Measurements from ENCODE around the gene SERAC1.
"Not testable (repeated sequence)": the region's sequence is repeated elsewhere in the genome, so short reads cannot be mapped to it uniquely, and the experiment has no call there.

SERAC1 gene

DNA sequence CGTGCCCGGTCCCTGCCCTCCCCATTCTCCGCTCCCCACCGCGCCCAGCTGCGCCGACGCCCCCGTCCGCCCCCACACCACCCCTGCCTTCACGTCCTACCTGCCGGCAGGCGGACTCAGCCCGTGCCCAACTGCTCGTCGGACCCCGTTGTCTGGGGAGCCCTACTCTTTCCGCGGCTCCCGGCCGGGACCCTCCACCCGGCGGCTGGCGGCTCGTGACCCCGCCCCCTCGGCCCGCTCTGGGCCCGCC, at the start of gene SERAC1:
Gene SERAC1 (minus strand): TSS at position 223 of the 250 bp plus-strand sequence. CDS start 9,899 bp downstream, outside the sequence.
- in situ Hi-C loops (cut with MboI; ENCODE audit: low sequenced_read_pairs): no loop called here

DNA sequence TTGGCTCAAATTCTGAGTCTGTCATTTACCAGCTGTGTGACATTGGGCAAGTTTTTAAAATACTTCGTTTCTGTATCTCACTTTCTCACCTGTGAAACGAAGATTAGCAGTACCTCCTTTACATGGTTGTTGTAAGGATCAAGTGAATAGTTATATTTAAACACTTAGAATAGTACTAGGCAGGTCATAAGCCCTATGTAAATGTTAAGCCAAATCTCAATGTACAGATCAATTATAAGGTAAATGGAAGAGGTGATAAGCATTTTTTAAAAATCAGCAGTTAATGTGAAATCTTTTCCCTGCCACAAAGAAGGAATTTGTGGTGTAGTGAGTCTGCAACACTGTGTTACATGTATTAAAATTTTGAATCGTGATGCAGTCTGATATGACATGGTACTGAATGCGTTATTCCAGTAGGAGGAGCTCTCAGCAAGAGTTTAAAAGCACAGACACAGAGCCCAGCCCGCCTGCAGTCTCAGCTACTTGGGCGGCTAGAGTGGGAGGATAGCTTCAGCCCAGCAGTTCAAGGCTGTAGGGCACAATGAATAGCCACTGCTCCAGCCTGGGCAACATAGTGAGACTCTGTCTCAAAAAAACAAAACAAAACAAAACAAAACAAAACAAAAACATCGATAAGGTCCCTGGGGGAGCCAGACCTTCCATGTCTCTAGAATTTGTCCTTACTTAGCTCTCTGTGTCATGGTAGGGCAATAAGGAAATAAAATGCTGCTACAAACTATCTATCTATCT, 46.0 kb upstream of the SERAC1 start:
- in situ Hi-C loops (cut with MboI; ENCODE audit: low sequenced_read_pairs): loop anchor here (25.0 kb wide), 1 partner anchor 473 kb away; no protein-coding TSS in a partner anchor

DNA sequence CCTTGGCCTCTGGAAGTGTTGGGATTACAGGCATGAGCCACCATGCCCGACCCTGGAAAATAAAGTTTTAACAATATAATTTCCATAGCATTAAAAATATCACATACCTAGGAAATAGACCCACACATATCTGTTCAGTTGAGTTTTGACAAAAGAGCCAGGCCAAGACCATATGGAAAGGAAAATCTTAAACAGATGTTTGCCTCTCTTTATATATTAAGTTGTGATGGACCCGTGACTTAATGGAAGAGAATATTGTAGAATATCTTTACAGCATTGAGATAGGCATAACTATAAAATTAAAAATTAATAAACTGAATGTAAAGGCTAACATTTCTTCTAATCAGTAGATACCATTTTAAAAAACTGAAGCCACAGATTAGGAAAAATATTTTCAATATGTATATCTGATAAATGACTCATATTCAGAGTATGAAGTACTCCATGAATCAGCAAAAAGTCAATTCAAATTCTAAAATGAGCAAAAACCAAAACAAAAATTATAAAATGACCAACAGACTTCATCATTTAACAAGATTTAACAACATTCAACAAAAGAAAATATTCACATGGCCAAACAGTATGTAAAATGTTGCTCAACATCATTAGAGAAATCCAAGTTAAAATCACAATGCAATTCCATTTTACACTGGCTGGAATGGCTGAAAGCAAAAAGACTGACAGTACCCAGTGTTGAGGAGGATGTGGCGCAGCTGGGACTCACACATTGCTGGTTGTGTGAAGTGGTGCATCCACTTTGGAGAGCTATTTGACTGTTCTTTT, 43.4 kb upstream of the SERAC1 start:
- in situ Hi-C loops (cut with MboI; ENCODE audit: low sequenced_read_pairs): loop anchor here (25.0 kb wide), 1 partner anchor 476 kb away; no protein-coding TSS in a partner anchor

DNA sequence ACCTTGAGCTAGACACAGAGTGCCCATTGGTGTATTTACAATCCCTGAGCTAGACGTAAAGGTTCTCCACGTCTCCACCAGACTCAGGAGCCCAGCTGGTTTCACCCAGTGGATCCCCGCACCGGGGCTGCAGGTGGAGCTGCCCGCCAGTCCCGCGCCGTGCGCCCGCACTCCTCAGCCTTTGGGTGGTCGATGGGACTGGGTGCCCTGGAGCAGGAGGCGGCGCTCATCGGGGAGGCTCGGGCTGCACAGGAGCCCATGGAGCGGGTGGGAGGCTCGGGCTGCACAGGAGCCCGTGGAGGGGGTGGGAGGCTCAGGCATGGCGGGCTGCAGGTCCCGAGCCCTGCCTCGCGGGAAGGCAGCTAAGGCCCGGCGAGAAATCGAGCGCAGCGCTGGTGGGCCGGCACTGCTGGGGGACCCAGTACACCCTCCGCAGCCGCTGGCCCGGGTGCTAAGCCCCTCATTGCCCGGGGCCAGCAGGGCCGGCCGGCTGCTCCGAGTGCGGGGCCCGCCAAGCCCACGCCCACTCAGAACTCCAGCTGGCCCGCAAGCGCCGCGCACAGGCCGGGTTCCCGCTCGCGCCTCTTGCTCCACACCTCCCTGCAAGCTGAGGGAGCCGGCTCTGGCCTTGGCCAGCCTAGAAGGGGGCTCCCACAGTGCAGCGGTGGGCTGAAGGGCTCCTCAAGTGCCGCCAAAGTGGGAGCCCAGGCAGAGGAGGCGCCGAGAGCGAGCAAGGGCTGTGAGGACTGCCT, 41.7 kb upstream of the SERAC1 start:
- in situ Hi-C loops (cut with MboI; ENCODE audit: low sequenced_read_pairs): loop anchor here (25.0 kb wide), 1 partner anchor 478 kb away; no protein-coding TSS in a partner anchor

DNA sequence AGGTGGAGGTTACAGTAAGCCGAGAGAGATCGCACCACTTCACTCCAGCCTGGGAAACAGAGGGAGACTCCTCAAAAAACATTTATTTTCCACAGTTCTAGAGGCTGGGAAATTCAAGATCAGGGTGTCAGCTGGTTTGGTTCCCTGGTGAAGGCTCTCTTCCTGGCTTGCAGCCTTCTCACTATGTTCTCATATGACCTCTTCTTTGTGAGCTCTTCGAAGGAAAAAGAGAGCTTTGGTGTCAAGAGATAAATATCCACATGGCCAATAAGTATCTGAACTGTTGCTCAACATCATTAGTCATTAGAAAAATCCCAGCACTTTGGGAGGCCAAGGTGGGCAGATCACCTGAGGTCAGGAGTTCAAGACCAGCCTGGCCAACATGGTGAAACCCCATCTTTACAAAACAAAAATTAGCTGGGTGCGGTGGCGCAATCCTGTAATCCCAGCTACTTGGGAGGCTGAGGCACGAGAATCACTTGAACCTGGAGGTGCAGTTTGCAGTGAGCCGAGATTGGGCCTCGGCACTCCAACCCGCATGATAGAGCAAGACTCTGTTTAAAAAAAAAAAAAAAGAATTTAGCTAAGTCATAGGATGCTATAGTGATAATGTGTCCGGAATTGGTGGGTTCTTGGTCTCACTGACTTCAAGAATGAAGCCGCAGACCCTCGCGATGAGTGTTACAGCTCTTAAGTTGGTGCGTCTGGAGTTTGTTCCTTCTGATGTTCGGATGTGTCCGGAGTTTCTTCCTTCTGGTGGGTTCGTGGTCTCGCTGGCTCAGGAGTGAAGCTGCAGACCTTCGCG, 40.4 kb upstream of the SERAC1 start:
- in situ Hi-C loops (cut with MboI; ENCODE audit: low sequenced_read_pairs): loop anchor here (25.0 kb wide), 1 partner anchor 479 kb away; no protein-coding TSS in a partner anchor

DNA sequence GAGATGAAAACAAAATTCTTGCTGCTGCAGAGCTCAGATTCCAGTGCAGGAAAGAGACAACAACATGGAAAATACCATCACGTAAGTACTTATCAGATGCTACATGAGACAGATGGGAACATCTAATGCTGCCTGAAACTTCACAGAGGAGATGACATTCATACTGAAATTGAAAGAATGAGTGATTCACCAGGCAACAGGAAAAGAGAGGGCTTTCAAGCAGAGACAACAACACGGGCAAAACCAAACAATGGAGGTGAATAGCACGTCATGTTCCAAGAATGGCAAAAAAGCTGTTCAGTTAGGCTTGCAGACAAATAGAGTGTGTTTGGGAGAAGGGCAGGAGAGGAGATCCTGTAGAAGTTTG, 39.3 kb upstream of the SERAC1 start:
- in situ Hi-C loops (cut with MboI; ENCODE audit: low sequenced_read_pairs): loop anchor here (25.0 kb wide), 1 partner anchor 480 kb away; no protein-coding TSS in a partner anchor

DNA sequence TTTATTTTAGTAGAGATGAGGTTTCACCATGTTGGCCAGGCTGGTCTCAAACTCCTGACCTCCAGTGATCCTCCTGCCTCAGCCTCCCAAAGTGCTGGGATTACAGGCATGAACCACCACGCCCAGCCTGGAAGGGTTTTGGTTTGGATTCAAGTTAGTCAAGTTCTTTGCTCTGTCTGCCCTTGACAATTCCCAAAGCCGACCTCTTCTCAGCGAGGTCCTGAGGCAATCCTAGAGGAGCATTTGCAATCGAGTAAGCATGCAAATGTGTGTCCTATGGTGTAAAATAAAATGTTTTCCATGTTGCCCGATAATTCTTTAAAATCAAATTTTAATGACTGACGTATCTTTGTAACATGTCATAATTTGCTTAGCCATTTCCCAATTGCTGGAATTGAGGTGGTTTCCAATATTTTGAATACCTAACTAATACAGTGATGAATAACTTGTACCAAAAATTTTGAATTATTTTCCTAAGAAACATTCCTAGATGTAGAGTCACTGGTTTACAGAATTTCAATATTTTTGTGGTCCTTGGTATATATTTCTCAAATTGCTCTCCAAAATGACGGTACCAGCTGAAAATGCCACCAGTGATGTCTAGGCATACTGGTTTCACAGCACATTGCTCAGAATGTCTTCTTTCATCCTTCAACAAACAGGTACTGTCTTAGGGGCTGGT, 38.8 kb upstream of the SERAC1 start:
- in situ Hi-C loops (cut with MboI; ENCODE audit: low sequenced_read_pairs): loop anchor here (25.0 kb wide), 1 partner anchor 480 kb away; no protein-coding TSS in a partner anchor

DNA sequence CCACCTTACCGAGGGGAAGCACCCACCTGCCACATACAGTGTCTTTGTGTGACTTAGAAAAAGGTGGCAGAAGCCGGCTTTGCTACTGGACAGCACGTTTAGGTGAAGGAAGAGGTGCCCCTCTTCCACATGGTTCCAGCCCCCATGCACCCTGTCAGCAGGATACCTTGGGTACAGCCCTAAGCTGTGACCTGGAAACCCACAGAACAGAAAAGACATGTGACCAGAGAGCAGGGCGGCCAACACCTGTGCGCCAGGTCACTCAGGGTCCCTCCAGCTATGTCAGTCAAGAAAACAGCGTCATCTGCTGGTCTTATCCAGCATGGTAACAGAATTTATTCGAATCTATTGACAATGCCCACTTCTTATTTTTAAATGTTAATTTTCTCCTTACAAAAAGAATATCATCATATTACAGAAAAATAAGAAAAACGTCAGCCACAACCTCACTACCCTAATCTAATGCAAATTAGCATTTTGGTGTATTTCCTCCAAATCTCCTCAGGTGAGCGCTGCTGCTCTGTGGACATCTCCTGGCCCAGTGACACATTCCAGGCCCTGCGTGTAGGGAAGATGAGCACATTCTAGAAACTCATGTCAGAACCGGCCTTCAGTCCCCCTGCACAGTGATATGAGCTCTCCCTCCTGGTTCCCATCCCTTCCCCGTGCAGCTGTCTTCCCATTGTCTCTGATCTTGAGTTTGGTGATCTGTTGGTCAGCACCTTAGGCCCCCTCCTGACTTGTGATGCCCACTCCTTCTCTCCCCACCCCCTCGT, 37.3 kb upstream of the SERAC1 start:
- in situ Hi-C loops (cut with MboI; ENCODE audit: low sequenced_read_pairs): loop anchor here (25.0 kb wide), 1 partner anchor 482 kb away; no protein-coding TSS in a partner anchor

DNA sequence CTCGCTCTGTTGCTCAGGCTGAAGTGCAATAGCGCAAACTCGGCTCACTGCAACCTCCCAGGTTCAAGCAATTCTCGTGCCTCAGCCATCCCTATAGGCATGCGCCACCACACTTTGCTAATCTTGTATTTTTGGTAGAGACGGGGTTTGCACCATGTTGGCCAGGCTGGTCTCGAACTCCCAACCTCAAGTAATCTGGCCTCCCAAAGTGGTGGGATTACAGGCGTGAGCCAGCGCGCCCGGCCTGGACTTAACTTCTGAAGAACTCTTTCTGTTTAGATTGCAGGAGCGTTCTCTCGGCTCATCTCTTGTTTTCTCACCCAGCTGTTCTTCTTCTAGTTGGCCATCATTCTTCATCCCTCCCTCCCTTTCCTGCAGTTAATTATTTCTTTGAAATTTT, 30.4 kb upstream of the SERAC1 start:
- in situ Hi-C loops (cut with MboI; ENCODE audit: low sequenced_read_pairs): no loop called here

DNA sequence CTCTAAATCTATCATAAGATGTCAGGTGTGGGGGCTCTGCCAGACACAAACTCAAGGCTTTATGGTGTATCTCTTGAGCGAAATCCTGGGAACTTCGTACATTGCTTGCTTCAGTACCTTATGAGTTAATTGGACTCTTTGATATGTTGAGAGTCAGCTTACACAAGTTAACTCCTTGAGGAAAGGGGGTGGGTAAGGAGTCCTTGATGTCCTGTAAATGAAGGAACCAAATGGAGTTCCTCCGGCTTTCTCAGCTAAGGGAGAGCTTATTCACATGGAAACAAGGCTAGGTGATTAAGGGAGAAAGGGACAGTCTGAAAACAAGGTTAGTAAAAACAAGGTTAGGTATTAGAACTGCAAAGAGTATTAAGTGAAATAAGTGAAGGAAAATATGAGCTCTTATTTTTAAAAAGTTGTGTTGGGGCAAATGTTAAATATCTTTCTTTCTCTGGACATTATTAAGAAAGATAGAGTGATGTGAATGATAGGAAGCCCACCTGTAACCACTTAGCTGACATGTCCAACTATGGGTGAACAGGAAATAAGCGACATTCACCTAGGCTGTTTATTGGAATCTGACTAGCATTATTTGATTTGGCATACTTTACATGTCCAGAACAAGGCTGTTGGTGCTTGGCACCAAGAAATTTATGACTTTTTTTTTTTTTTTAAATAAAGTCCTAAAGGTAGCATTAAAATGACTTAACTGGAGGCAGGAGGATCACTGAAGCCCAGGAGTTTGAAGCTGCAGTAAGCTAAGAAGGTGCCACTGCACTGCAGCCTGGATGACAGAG, 26.6 kb upstream of the SERAC1 start:
- in situ Hi-C loops (cut with MboI; ENCODE audit: low sequenced_read_pairs): no loop called here

DNA sequence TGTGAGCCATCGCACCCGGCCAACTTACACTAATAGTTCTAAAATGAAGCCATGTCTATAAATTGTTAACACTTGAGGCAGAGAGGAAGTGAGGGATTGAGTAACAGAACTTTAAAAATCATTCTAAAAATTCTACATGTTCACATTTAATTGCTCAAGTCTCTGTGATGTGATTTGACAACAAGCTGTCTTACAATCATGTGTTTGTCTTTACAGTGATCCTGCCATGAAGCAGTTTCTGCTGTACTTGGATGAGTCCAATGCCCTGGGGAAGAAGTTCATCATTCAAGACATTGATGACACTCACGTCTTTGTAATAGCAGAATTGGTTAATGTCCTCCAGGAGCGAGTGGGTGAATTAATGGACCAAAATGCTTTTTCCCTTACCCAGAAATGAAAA, 23.7 kb upstream of the SERAC1 start:
- in situ Hi-C loops (cut with MboI; ENCODE audit: low sequenced_read_pairs): no loop called here

DNA sequence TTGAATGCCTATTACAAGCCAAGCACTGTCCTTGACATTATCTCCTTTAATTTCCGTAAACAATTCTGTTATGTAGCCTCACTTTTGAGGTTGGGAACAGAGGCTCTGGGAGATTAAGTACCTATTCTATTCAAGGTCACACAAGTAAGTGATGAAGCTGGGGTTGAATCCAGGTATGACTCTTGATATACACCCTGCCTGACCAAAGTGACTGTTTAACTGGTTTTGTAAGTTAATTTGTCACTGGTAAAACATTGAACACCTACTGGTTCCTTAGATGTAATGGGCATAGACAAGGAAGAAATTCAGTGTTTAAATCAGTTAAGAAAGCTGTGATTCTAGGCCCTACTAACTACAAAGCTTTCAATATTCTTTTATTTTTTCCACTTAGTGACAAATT, 23.0 kb upstream of the SERAC1 start:
- in situ Hi-C loops (cut with MboI; ENCODE audit: low sequenced_read_pairs): no loop called here

DNA sequence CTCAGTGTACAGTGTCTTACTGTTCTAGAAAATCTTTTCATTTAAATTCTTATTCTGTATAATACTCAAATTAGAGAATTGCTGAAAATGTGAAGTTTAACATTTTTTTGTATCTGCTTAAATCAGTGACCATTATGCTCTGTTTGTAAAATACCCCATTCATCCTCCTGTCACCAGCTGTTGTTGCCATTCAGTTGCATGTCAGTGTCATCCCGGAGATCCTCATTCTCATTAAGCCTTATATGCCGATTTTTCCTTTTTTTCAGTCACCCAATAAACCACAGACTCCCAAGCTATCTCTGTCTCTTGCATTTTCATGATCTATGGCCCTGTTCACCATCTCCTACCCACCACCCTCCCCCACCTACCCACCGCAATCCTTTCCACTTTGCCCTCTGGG, 20.5 kb upstream of the SERAC1 start:
- in situ Hi-C loops (cut with MboI; ENCODE audit: low sequenced_read_pairs): no loop called here

DNA sequence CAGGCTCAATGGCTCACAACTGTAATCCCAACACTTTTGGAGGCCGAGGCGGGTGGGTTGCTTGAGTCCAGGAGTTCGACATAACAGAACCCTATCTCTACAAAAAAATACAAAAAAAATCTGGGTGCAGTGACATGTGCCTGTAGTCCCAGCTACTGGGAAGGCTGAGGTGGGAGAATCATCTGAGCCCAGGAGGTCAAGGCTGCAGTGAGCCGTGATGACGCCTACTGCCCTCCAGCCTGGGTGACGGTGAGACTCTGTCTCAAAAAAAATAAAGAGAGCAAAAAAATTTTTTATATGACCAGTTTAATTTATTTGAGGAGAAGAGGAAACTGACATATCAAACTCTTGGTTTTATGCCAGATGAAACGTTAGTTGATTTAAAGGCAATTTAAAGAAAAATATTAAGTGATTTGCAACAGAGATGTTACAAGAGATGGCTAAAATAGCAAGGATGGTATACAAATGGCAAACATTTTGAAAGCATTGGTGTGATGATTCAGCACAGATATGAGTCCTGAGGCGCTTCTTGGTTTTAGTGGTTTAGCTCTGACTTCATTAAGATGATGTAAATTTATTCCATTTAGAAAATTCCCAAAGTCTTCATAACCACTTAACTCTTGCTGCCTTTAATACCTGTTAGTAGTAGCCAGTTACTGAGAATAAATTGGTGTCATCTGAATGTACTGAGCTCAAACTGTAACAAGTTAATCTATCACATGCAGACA, 17.8 kb upstream of the SERAC1 start:
- in situ Hi-C loops (cut with MboI; ENCODE audit: low sequenced_read_pairs): no loop called here

DNA sequence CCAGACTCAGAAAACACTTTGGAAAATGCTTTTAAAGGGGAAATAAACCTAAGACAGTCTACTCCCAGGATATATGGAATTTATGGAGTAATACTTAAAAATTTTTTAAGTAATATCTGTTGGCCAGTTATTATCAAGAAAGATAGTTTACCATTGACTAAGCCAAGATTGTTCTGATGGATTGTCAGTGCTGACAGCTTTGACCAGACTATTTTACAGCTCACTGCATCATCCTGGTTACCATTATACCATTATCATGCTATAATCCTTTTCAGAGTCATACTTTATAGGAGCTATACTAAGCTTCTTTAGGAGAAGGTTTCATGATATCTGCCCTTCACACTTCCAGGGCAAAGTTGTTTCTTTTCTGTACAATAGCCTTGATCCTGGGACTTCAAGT, 16.5 kb upstream of the SERAC1 start:
- in situ Hi-C loops (cut with MboI; ENCODE audit: low sequenced_read_pairs): no loop called here

DNA sequence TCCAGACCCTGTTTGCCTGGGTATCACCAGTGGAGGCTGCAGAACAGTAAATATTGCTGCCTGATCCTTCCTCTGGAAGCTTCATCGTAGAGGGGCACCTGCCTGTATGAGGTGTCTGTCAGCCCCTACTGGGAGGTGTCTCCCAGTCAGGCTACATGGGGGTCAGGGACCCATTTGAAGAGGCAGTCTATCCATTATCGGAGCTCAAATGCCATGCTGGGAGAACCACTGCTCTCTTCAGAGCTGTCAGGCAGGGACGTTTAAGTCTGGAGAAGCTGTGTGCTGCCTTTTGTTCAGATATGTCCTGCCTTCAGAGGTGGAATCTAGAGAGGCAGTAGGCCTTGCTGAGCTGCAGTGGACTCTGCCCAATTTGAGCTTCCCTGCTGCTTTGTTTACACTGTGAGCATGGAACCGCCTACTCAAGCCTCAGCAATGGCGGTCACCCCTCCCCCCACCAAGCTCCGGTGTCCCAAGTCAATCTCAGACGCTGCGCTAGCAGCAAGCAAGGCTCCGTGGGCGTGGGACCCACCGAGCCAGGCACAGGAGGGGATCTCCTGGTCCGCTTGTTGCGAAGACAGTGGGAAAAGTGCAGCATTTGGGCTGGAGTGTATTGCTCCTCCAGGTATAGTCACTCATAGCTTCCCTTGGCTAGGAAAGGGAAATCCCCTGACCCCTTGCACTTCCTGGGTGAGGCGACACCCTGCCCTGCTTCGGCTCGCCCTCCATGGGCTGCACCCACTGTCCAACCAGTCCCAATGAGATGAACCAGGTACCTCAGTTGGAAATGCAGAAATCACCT, 15.3 kb upstream of the SERAC1 start:
- in situ Hi-C loops (cut with MboI; ENCODE audit: low sequenced_read_pairs): not testable (repeated sequence)

DNA sequence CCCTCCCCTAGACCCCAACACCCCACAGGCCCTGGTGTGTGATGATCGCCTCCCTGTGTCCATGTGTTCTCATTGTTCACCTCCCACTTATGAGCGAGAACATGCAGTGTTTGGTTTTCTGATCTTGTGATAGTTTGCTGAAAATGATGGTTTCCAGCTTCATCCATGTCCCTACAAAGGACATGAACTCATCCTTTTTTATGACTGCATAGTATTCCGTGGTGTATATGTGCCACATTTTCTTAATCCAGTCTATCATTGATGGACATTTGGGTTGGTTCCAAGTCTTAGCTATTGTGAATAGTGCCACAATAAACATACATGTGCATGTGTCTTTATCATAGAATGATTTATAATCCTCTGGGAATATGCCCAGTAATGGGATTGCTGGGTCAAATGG, 9.7 kb upstream of the SERAC1 start:
- in situ Hi-C loops (cut with MboI; ENCODE audit: low sequenced_read_pairs): not testable (repeated sequence)

All from HL-60/S4 treated with phorbol 12-myristate 13-acetate at 8.2 ng/mL for 4 days and 3 days (cell line).